Measurements from ENCODE around the gene FUS. TPM values are rescaled to one million over a fixed set of nuclear protein-coding genes. Genes with fewer than 3 reads are reported as not detected.

FUS gene
- total and polyA plus RNA-seq, 2 of the 13 experiments (the other 11 are each of a cell fraction or from before 2014, with no cell fraction given), result 68.1 to 168 TPM

- TF ChIP-seq SNAPC4 (CRISPR knock-in tag; IDR thresholded peaks at IDR 0.05) (no peak), SOX6 (IDR thresholded peaks at IDR 0.05) (no peak), SOX6 (CRISPR knock-in tag; IDR thresholded peaks at IDR 0.05) (0 out of 2 replicates have a peak, but pooled peaks have one; percentile 13), SOX13 (IDR thresholded peaks at IDR 0.05) (no peak), SOX13 (CRISPR knock-in tag; conservative IDR thresholded peaks at IDR 0.05 in 1 of 2, IDR thresholded peaks at IDR 0.05 in 1 of 2) (no peak), SP4 (CRISPR knock-in tag; IDR thresholded peaks at IDR 0.05) (no peak), ATF6 (CRISPR knock-in tag; conservative IDR thresholded peaks at IDR 0.05) (no peak), HDAC1 (CRISPR knock-in tag; IDR thresholded peaks at IDR 0.05) (no peak), ATF3 (CRISPR knock-in tag; IDR thresholded peaks at IDR 0.05) (peak; percentile 53; the same call in 1 of the 2 replicates), ZHX2 (IDR thresholded peaks at IDR 0.05; ENCODE audit: low read depth) (no peak), ZHX2 (CRISPR knock-in tag; IDR thresholded peaks at IDR 0.05; ENCODE audit: borderline replicate concordance) (no peak), NR2F1 (CRISPR knock-in tag; IDR thresholded peaks at IDR 0.05) (peak in 1 of 2 experiments; percentile 44; a peak in 1 of 4 replicates), LCORL (IDR thresholded peaks at IDR 0.05) (no peak), LCORL (CRISPR knock-in tag; IDR thresholded peaks at IDR 0.05) (no peak), RXRB (CRISPR knock-in tag; IDR thresholded peaks at IDR 0.05; ENCODE audit: borderline replicate concordance) (0 out of 2 replicates have a peak, but pooled peaks have one; percentile 10)
Observed at GRCh38 chr16:31149894-31150890, 29.7 kb upstream of the FUS start, which contains the start of gene PRSS36 (continued).

Data from HepG2 (cell line).